NT2/D1 (cell line): ENCODE data around the gene ZNF778.

Experiments
- SUZ12 ChIP-seq: IDR thresholded peaks from 2 replicates; pipeline ENCODE4 v1.6.1; 2011; ENCODE audit not compliant: insufficient read length, insufficient read depth; ENCODE audit errors: extremely low read depth
- YY1 ChIP-seq: IDR thresholded peaks from 2 replicates; pipeline ENCODE4 v1.6.1; 2011; ENCODE audit not compliant: insufficient read length, insufficient read depth
- ZNF274 ChIP-seq: IDR thresholded peaks from 2 replicates; pipeline ENCODE4 v1.6.1; 2011; ENCODE audit warnings: mild to moderate bottlenecking, low read depth, low read length

DNA sequence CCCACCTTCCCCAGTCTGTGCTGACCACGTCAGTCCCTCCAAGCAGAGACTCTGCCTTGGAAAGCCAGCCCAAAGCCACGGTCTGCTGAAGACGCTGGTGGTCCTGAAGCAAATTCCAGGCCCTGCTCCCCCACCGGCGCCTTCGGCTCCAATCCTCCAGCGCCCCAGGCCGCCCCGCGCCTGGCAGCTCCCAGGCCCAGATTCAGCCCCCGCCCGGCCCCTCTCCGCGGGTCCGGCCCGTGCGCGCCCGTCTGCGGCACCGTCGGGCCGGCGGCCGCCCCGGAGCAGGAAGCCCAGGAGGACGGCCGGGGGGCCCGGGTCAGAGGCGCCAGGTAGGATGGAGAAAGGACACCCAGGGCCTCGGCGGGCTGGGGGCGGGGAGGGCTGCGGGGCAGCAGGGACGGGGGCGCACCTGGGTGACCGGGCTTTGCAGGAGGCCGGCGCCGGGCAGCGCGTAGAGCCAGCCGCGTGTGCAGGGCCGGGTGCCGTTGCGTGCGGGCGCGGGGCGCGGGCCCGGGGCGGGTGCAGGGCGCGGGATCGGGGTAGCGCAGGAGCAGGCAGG, 16.6 kb upstream of the ZNF778 start:
- no peak for TF ChIP-seq YY1
- no peak for TF ChIP-seq ZNF274
- no peak for TF ChIP-seq SUZ12
